Heart left ventricle (tissue), 16 donors: Measurements from ENCODE around the gene SYMPK. TPM values are rescaled to one million over a fixed set of nuclear protein-coding genes. Genes with fewer than 3 reads are reported as not detected.

Experiments
- ATAC-seq, 4 donors: fragments of 200-7000 bp; cut with Tn5 transposase; one replicate each; pipeline ENCODE4 v1.9.1; 2020 to 2022; ENCODE audit warnings: moderate library complexity in 4 of 4, mild to moderate bottlenecking in 3 of 4, moderate number of reproducible peaks in 1 of 4
- DNase-seq, 5 donors: peaks; one replicate each; pipeline ENCODE4 v3.0.0-alpha.2; 2020
- H3K27ac ChIP-seq, 12 donors: fragments of 200-600 bp; sonication (generic) in 4 of 12; one replicate each; pipeline versions ENCODE4 v1.5.0 to v1.8.0; 2016 to 2022; ENCODE audit warnings: mild to moderate bottlenecking in 2 of 12
- H3K27me3 ChIP-seq, 9 donors: fragments of 200-600 bp; sonication (generic) in 2 of 9; one replicate each; pipeline versions ENCODE4 v1.5.1 to v1.8.0; 2016 to 2022; ENCODE audit warnings: mild to moderate bottlenecking in 3 of 9
- H3K36me3 ChIP-seq, 9 donors: fragments of 200-600 bp; sonication (generic) in 2 of 9; one replicate each; pipeline versions ENCODE4 v1.5.0 to v1.8.0; 2018 to 2022; ENCODE audit warnings: mild to moderate bottlenecking in 2 of 9
- H3K4me1 ChIP-seq, 12 donors: fragments of 200-600 bp; sonication (generic) in 4 of 12; one replicate each; pipeline versions ENCODE4 v1.5.0 to v1.8.0; 2016 to 2022; ENCODE audit warnings: mild to moderate bottlenecking in 3 of 12
- H3K4me3 ChIP-seq, 12 donors: fragments of 200-600 bp; sonication (generic) in 4 of 12; one replicate each; pipeline versions ENCODE4 v1.5.0 to v1.8.0; 2017 to 2022; ENCODE audit warnings: mild to moderate bottlenecking in 9 of 12, moderate library complexity in 4 of 12
- H3K9me3 ChIP-seq, 12 donors: fragments of 200-600 bp; sonication (generic) in 4 of 12; one replicate each; pipeline versions ENCODE4 v1.5.0 to v1.8.0; 2016 to 2022; ENCODE audit warnings: mild to moderate bottlenecking in 1 of 12
- CTCF ChIP-seq, 12 donors: fragments of 200-600 bp; sonication (generic) in 4 of 12; IDR thresholded peaks; one replicate each; pipeline versions ENCODE4 v1.5.0 to v1.8.0; 2018 to 2022; ENCODE audit warnings: antibody characterized with exemption in 12 of 12, mild to moderate bottlenecking in 5 of 12
- POLR2A ChIP-seq, 2 donors: fragments of 450-650 bp; IDR thresholded peaks; one replicate each; pipeline ENCODE4 v1.6.1; 2017; ENCODE audit warnings: antibody characterized with exemption in 2 of 2, mild to moderate bottlenecking in 2 of 2, moderate library complexity in 2 of 2
- WGBS, 4 donors: extraction: QIAGEN DNeasy Blood & Tissue Kit in 2 of 4; methylation state at CpG; one replicate each; pipeline versions ENCODE4 v1.1.5 to v1.1.7; 2013 to 2018; 5-methylcytosine and 5-hydroxymethylcytosine counted together
- intact Hi-C, 10 donors: fragments of 100-400 bp; cut with DNase I; formaldehyde crosslinking; loops; one replicate each; pipeline versions ENCODE4 v1.11.1 to v1.14.2; 2022
- polyA plus RNA-seq, 2 donors: library from polyadenylated mRNA; stranded (reverse); fragments of 200-250 nt; gene quantifications; one replicate each; pipeline ENCODE4 v1.2.3, GENCODE V29; 2013
- total RNA-seq, 9 donors: library from RNA; depleted of rRNA in 2 of 9; stranded (reverse); fragments of >200 nt in 2 of 9; fragmentation: NEBNext Ultra II Directional in 3 of 9; extraction: Animal tissue kit (Norgen Biotek cat#: 25700) in 3 of 9; gene quantifications; one replicate each; pipeline versions ENCODE4 v1.1.0 to v1.2.4, GENCODE V29; 2016 to 2023
- donor health status: ischemic (EF 13 %, LVEDD 7.1; RV severe dilation, severe dysfunction).
- donor health status: healthy with polysubstance abuse.
- donor health status: DM: no; HTN: yes; CAD: no.
- donor health status: DM: no; HTN: no; CAD: no.
- donor health status: ischemic (EF 25% LVEDD 6.9; RV normal size, moderate dysfunction).
- donor health status: ischemic (EF 25% LVEDD 5.7; RV mildly dilated, moderate dysfunction).
- donor health status: healthy.
- donor health status: DM: yes; HTN: yes; CAD: no.
- donor health status: ischemic (EF 35%, LVEDD 5.7; RV mildly dilated, moderate dysfunction).
- donor health status: nonischemic (EF 11% LVEDD 7.7; RV severe dilation, severe dysfunction).
- donor health status: DM: yes; HTN: yes; CAD: no.
- donor health status: PGD.
- donor health status: ischemic (EF 29% LVEDD 5.4; RV normal size, mild dysfunction).
- donor health status: nonischemic (EF 23%, LVEDD 6.1; RV moderate dilation, normal function).

SYMPK gene
- total and polyA plus RNA-seq, 11 donors = 21.9 to 47.7 (median 34.3) TPM

GRCh38 chr19:45774765-45775164 is 88.2 kb downstream of the SYMPK start:
- DNase-seq (no peak), ATAC-seq (no peak)
- no peak for TF ChIP-seq CTCF (IDR thresholded peaks at IDR 0.05)
- no peak for TF ChIP-seq POLR2A (IDR thresholded peaks at IDR 0.05)
- peaks cover 0 to 61% (median 0%) of the 10 kb centered on the region in 9 donors for H3K27me3 ChIP-seq
- WGBS, 4 donors = 82 to 92% (median 88%) methylated on average over 9 of the region's 9 CpGs
- H3K4me3 ChIP-seq = no peak overlapping the region
- H3K4me1 ChIP-seq = peaks cover 0 to 31% (median 13%) of the 10 kb centered on the region in 12 donors
- no peak overlapping the region for H3K27ac ChIP-seq
- H3K9me3 ChIP-seq = no peaks in the 10 kb centered on the region
- intact Hi-C loops = no loop called here
- peaks cover 0 to 73% (median 55%) of the 10 kb centered on the region in 9 donors for H3K36me3 ChIP-seq

- WGBS, 4 donors = 5 to 19% (median 12%) methylated on average over 2 of the region's 2 CpGs
- no peak overlapping the region for H3K27ac ChIP-seq
- peaks cover 0 to 63% (median 47%) of the 10 kb centered on the region in 9 donors for H3K36me3 ChIP-seq
- TF ChIP-seq CTCF (IDR thresholded peaks at IDR 0.05) (no peak), POLR2A (IDR thresholded peaks at IDR 0.05) (no peak)
- intact Hi-C loops = loop anchor here in 1 of 10 donors (2.0 kb wide), 1 partner anchor 25 kb away; no protein-coding TSS in a partner anchor
- H3K9me3 ChIP-seq = no peaks in the 10 kb centered on the region
- H3K4me3 ChIP-seq = no peak overlapping the region
- peaks cover 0 to 49% (median 0%) of the 10 kb centered on the region in 9 donors for H3K27me3 ChIP-seq
- peaks cover 0 to 25% (median 8%) of the 10 kb centered on the region in 12 donors for H3K4me1 ChIP-seq
- ATAC-seq (no peak), DNase-seq (no peak)
Observed at GRCh38 chr19:45773384-45773783, 89.6 kb downstream of the SYMPK start.

GRCh38 chr19:45772912-45773311 is 90.0 kb downstream of the SYMPK start:
- peaks cover 0 to 58% (median 42%) of the 10 kb centered on the region in 9 donors for H3K36me3 ChIP-seq

More at GRCh38 chr19:45772912-45773311, 90.0 kb downstream of the SYMPK start:
- no peak overlapping the region for H3K4me3 ChIP-seq
- intact Hi-C loops = loop anchor here in 1 of 10 donors (2.0 kb wide), 1 partner anchor 26 kb away; no protein-coding TSS in a partner anchor
- no peak for TF ChIP-seq POLR2A (IDR thresholded peaks at IDR 0.05)
- no peak for TF ChIP-seq CTCF (IDR thresholded peaks at IDR 0.05)
- H3K27me3 ChIP-seq = peaks cover 0 to 49% (median 0%) of the 10 kb centered on the region in 9 donors
- H3K4me1 ChIP-seq = peaks cover 0 to 27% (median 8%) of the 10 kb centered on the region in 12 donors
- H3K9me3 ChIP-seq = no peaks in the 10 kb centered on the region
- no peak for ATAC-seq
- H3K27ac ChIP-seq = no peak overlapping the region
- WGBS, 4 donors = 84 to 89% (median 87%) methylated on average over 3 of the region's 3 CpGs
- no peak for DNase-seq
